ENCODE results near the gene OXSM. TPM values are rescaled to one million over a fixed set of nuclear protein-coding genes. Genes with fewer than 3 reads are reported as not detected.

OXSM gene
- polyA plus RNA-seq, 1 experiment, result 19.7 TPM

DNA sequence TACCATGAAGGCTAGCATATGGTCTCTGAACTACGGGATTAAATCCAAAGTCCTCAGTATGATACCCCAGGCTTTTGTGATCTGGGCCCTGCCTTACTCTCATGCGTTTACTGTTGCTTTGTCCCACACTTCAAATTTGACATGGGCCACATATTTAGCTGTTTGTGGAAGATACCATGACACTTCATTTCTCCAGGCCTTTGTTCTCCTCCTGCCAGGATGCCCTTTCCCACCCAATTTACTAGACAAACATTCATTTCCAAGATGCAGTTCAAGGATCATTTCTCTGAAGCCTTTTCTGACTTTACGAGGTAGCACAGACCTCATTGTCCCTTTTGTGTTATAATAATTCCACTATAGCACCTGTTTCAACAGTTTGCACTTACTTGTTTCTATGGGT lies 2.2 kb upstream of the OXSM start:
- ChIA-PET CTCF (no interaction called here), POLR2A (no interaction called here)
- Histone ChIP-seq H3K27me3 (ENCODE audit: control insufficient read depth, insufficient read depth, low read length) (no peaks in the 10 kb centered on the region), H3K4me3 (ENCODE audit: low read depth, low read length) (no peak overlapping the region), H3K9me3 (ENCODE audit: control insufficient read depth, insufficient read depth, low read length) (peaks cover 3% of the 10 kb centered on the region; the same call in 1 of the 2 replicates), H3K27ac (ENCODE audit: low read depth, low read length) (no peak overlapping the region)
- no peak for DNase-seq (ENCODE audit: low read depth, low spot score)
- TF ChIP-seq, protein P1, sequence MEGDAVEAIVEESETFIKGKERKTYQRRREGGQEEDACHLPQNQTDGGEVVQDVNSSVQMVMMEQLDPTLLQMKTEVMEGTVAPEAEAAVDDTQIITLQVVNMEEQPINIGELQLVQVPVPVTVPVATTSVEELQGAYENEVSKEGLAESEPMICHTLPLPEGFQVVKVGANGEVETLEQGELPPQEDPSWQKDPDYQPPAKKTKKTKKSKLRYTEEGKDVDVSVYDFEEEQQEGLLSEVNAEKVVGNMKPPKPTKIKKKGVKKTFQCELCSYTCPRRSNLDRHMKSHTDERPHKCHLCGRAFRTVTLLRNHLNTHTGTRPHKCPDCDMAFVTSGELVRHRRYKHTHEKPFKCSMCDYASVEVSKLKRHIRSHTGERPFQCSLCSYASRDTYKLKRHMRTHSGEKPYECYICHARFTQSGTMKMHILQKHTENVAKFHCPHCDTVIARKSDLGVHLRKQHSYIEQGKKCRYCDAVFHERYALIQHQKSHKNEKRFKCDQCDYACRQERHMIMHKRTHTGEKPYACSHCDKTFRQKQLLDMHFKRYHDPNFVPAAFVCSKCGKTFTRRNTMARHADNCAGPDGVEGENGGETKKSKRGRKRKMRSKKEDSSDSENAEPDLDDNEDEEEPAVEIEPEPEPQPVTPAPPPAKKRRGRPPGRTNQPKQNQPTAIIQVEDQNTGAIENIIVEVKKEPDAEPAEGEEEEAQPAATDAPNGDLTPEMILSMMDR (IDR thresholded peaks at IDR 0.05; ENCODE audit: low read depth, low read length), result no peak

GRCh38 chr3:25789209-25789595 lies 688 bp upstream of the OXSM start:
- CTCF ChIA-PET, result interaction anchor here (0.8 to 2.6 kb wide), 3 partner anchors 31 to 141 kb away, joined by 4 to 10 read pairs (median 7); no protein-coding TSS in a partner anchor
- no peaks in the 10 kb centered on the region for H3K9me3 ChIP-seq (ENCODE audit: control insufficient read depth, insufficient read depth, low read length)
- TF ChIP-seq, protein P1 (IDR thresholded peaks at IDR 0.05; ENCODE audit: low read depth, low read length), result no peak
- H3K4me3 ChIP-seq (ENCODE audit: low read depth, low read length), result peak overlapping the region; percentile 79
- POLR2A ChIA-PET, result interaction anchor here (0.9 kb wide), 1 partner anchor 31 kb away, joined by 5 read pairs; no protein-coding TSS in a partner anchor
- DNase-seq (ENCODE audit: low read depth, low spot score), result no peak
- no peak overlapping the region for H3K27ac ChIP-seq (ENCODE audit: low read depth, low read length)
- H3K27me3 ChIP-seq (ENCODE audit: control insufficient read depth, insufficient read depth, low read length), result no peaks in the 10 kb centered on the region

GRCh38 chr3:25801786-25802185 lies 11.9 kb downstream of the OXSM start:
- peaks cover 5% of the 10 kb centered on the region for H3K27me3 ChIP-seq (ENCODE audit: control insufficient read depth, insufficient read depth, low read length)
- CTCF ChIA-PET, result no interaction called here
- no peak overlapping the region for H3K4me3 ChIP-seq (ENCODE audit: low read depth, low read length)
- POLR2A ChIA-PET, result no interaction called here
- no peaks in the 10 kb centered on the region for H3K9me3 ChIP-seq (ENCODE audit: control insufficient read depth, insufficient read depth, low read length)
- no peak overlapping the region for H3K27ac ChIP-seq (ENCODE audit: low read depth, low read length)
- TF ChIP-seq, protein P1 (IDR thresholded peaks at IDR 0.05; ENCODE audit: low read depth, low read length), result no peak
- no peak for DNase-seq (ENCODE audit: low read depth, low spot score)

DNA sequence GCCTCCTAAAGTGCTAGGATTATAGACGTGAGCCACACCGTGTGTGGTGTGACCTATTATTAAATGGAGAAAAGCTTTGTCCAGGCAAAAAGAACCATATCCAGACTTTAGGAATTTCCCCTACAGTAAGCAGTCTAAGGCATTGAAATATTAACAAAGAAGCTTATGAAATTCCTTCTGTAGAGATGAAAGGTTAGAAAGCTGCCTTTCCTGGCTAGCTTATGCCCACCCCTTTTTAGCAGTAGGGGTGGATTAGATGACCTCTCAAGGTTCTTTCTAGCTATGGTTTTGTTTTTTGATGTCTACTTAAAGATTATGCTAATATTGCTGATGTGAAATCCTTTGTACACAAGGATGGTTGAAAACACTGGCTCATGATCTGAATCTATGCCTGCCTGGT lies 13.9 kb downstream of the OXSM start:
- TF ChIP-seq, protein P1 (IDR thresholded peaks at IDR 0.05; ENCODE audit: low read depth, low read length), result no peak
- Histone ChIP-seq H3K27me3 (ENCODE audit: control insufficient read depth, insufficient read depth, low read length) (peaks cover 5% of the 10 kb centered on the region), H3K9me3 (ENCODE audit: control insufficient read depth, insufficient read depth, low read length) (no peaks in the 10 kb centered on the region), H3K27ac (ENCODE audit: low read depth, low read length) (no peak overlapping the region), H3K4me3 (ENCODE audit: low read depth, low read length) (no peak overlapping the region)
- DNase-seq (ENCODE audit: low read depth, low spot score), result no peak
- ChIA-PET CTCF (interaction anchor here (0.6 kb wide), 1 partner anchor 53 kb away, joined by 4 read pairs; no protein-coding TSS in a partner anchor), POLR2A (no interaction called here)

GRCh38 chr3:25804676-25805075 lies 14.8 kb downstream of the OXSM start:
- Histone ChIP-seq H3K4me3 (ENCODE audit: low read depth, low read length) (no peak overlapping the region), H3K9me3 (ENCODE audit: control insufficient read depth, insufficient read depth, low read length) (no peaks in the 10 kb centered on the region), H3K27ac (ENCODE audit: low read depth, low read length) (no peak overlapping the region), H3K27me3 (ENCODE audit: control insufficient read depth, insufficient read depth, low read length) (peaks cover 5% of the 10 kb centered on the region)
- no peak for DNase-seq (ENCODE audit: low read depth, low spot score)
- POLR2A ChIA-PET, result no interaction called here
- CTCF ChIA-PET, result no interaction called here
- TF ChIP-seq, protein P1 (IDR thresholded peaks at IDR 0.05; ENCODE audit: low read depth, low read length), result no peak
